ENCODE results near the gene POMT1.
A peak's percentile ranks its signal among the peaks of the same experiment; 100 is the strongest.
"Not testable (repeated sequence)": the region's sequence is repeated elsewhere in the genome, so short reads cannot be mapped to it uniquely, and the experiment has no call there.

Gene POMT1

DNA sequence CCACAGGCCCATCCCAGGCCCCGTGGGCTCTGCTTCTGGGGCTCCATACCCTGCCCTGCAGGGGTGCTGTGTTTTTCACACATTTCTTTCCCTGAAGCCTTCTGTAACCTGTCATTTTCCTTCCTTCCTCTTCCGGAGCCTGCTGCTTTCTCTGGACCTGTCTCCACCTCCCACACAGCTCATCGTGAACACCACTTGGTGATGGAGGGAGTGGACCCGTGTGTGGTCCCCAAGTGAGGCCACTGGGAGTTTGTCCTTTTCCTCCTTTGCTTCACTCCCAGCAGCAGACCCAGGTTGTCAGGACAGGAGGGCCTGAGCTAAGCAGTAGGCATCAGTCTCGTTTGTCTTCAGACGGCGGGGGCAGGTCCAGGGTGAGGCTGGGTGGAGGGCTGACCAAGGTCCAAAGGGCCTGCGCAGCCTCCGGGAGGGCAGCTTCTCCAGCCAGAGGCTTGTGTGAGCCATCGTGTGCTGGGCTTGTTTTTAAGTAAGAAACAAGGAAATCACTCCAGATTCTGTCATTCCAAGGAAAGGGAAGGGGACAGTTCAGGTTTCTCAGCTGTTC, 5.8 kb upstream of the POMT1 start:
- DNase-seq (ENCODE audit: low read depth): no peak

DNA sequence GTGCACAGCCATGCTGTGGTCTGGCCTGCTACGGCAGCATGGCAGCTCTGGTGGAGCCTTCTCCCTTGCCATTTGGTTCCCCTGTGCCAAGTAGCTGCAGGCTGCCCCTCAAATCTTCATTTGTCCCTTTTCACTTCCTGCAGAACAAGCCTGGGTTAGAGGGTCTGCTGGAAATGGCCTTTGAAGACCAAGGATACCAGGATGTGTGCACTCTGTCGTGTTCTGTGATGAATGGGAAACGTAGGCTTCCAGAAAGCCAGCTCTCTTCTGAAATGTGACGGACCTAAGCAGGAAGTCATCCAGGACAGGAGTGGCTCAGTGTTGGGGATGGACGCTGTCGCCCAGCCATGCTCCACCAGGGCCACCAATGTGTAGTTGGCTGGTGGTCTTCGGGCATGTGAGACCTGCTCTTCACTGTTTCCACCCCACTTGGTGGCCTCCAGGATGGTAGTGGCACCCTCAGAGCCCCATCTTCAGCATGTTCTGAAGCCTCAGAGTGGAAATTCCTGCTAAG, 3.4 kb upstream of the POMT1 start:
- no peak for DNase-seq (ENCODE audit: low read depth)

DNA sequence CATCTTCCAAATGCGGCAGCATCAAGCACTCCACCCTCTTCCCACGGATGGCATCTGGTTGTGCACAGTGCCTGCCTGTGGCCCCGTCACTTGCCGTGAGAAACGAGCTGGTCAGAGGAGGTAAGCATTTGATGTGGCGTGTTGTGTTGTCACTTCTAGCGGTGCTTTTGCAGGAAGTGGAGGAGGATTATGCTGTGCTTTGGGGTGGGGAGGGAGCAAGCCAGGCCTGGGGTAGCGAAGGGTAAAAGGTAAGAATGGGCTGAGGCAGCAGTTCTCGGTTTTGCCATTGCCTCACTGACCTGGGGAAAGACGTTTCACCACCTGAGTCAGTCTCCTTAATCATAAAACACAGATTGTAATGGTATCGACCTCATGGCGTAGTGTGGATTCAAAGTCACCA, 2.3 kb upstream of the POMT1 start:
- peak; percentile 33 for DNase-seq (ENCODE audit: low read depth)

DNA sequence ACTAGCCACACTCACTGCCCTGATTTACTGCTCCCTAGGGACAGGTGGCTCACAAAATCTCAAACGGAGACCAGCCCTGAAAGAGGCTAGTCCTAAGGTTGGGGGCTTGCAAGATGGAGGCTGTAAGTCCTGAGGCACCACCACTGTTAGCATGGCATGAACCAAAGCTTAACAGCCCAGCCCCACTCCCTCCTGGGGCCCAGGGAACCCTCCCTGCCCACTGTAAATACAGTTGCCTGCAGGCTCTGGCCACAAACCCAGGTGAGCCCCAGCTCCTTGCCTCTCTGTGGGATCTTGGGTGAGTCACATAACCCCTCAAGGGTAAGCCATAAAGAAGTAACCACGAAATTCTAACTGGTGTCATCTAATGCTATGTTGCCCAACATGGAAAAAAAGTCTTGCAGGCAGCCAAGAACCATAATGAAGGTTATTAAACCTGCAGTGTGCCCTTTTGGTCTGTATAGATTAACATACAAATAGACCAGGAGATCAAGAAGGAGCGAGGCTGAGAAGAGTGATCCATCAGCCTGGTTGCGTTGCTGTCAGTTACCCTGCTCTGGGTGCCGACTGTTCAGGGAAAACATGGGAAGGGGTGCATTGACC, 1.7 kb upstream of the POMT1 start:
- peak; percentile 20 for DNase-seq (ENCODE audit: low read depth)

DNA sequence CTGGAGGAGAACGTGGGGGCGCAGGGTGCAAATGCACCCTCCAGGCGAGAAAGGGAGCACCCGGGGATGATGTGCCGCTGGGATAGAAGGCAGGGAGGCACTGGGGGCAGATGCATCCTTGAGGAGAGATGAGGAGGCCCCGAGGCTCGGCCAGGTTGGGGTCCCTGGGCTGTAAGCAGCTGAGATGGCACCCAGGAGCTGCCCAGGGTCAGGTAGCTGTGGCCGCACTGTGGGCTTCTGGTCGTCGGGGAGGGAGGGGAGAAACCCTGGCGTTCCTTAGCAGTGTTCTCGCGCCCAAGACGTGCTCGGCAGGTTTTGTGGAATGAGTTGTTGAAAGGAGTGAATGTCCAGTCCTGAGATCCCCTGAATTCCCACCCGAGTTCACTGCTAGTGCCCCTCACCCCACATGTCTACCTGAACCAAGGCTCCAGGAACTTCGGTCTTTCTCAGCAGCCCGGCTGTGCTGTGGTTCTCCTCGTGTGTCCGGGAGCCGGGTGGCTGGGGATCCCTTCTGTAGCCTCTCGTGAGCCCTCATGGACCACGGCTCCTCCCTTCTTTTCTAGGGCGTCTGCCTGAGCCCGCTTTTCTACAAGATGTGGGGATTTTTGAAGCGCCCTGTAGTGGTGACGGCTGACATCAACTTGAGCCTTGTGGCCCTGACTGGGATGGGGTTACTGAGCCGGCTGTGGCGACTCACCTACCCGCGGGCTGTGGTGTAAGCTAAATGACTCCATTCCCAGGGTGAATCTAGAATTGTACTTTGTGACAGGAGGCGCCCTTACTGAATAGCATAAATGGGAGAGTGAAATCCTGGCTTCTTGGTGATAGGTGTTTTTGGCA, 1.1 kb downstream of the POMT1 start:
- DNase-seq (ENCODE audit: low read depth): peak; percentile 40

DNA sequence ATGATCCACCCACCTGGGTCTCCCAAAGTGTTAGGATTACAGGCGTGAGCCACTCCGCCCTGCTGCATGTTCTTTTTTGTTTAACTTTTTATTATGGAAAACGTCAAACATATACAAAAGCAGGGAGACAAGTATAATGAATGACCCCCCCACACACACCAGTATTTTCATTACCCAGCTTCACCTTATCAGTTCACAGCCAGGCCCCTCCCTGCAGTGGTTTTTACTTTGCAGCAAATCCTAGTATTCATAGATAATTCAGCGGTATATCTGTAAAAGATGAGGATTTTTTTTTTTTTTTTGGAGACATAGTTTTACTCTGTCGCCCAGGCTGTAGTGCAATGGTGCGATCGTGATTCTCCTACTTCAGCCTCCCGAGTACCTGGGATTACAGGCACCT, 2.3 kb downstream of the POMT1 start:
- no peak for DNase-seq (ENCODE audit: low read depth)

DNA sequence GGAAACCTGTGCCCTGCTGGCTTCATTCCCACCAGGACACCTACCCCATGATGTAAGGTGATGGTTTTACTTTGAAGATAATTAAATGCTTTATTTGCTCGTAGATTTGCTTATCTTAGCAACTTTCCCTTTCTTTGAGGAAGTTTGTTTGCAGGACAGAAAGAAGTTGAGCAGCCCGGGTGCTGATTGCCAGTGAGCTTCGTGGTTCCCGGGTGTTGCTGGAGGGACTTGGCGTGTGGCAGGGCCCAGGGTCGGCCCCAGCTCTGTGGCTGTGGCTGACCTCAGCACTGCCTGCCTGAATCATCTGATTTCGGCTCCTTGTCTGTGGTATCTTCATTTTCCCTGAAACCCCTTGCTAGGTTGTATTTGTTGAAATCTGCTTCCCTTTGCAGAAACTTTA, 8.7 kb downstream of the POMT1 start:
- no peak for DNase-seq (ENCODE audit: low read depth)

DNA sequence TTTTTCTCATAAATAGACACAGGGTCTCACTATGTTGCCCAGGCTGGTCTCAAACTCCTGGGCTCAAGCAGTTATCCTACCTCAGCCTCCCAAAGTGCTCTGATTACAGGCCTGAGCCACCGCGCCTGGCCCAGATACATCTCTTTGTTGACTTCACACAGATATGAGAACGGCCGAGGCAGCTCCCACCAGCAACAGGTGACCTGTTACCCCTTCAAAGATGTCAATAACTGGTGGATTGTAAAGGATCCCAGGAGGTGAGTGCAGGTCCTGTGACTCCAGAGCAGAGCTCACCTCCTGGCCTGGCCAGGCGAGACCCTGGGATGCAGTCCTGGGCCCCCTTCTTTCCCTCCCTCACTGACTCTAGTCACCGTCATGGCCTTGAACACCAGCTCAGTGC, 9.2 kb downstream of the POMT1 start:
- DNase-seq (ENCODE audit: low read depth): no peak

DNA sequence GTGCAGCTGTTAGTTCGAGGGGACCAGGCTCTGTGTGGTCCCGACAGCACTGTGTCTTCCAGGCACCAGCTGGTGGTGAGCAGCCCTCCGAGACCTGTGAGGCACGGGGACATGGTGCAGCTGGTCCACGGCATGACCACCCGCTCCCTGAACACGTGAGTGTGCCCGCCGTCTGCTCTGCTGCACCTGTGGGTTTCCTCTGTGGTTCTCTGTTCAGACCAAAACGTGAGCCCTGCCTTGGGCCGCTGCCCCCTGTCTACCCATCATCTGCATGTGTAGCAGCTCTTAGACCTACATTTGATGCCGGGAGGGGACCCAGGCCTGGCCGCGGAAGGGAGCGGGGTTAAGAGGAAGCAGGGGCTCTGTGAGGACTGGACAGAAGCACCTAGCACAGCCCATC, 10.5 kb downstream of the POMT1 start:
- DNase-seq (ENCODE audit: low read depth): no peak

DNA sequence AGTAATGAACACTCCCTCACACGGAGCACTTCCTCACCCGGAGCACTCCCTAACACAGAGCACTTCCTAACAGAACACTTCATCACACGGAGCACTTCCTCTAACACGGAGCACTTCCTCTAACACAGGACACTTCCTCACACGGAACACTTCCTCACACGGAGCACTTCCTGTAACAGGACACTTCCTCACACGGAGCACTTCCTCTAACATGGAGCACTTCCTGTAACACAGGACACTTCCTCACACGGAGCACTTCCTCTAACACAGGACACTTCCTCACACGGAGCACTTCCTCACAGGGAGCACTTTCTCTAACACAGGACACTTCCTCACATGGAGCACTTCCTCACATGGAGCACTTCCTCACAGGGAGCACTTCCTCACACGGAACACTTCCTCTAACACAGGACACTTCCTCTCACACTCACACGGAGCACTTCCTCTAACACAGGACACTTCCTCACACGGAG, 12.9 kb downstream of the POMT1 start:
- DNase-seq (ENCODE audit: low read depth): not testable (repeated sequence)

DNA sequence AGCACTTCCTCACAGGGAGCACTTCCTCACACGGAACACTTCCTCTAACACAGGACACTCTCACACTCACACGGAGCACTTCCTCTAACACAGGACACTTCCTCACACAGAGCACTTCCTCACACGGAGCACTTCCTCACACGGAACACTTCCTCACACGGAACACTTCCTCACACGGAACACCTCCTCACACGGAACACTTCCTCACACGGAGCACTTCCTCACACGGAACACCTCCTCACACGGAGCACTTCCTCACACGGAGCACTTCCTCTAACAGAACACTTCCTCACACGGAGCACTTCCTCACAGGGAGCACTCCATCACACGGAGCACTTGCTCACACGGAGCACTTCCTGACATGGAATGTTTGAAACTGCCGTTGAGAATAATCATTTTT, 13.4 kb downstream of the POMT1 start:
- no peak for DNase-seq (ENCODE audit: low read depth)

DNA sequence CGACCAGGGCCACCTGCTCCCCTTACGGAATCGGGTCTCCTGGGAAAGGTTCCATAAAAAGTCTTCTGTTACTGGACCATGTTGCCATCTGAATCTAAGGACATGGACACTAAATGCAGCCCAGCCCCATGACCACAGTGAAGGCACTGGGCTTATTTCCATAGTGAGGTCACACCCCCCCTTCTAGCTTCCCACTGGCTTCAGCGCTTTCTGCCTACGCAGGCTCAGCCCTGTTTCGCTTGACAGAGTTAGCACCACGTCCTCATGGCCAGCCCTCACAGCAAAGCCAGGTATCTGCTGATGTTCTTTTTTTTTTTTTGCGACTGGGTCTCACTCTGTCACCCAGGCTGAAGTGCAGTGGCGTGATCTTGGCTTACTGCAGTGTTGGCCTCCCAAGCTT, 14.2 kb downstream of the POMT1 start:
- DNase-seq (ENCODE audit: low read depth): no peak

DNA sequence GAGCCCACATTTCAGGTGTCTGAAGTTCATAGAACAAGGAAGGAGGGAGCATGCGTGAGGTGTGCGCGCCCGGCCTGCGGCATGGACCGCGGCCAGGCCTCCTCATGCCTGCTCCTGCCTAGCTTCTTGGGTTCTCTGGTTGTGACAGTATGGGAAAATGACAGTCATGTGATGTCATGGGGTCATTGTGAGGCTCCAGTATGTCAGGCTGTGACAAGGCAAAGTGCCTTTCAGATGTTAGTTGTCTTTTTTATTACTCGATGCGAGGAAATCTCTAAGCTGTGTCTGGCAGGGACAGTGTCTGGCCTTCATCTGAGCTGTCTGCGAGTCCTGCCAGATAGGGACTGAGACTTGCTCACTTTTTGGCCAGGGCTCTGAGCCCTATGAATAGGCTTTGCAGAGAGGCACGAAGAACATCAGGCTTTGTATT, 15.1 kb downstream of the POMT1 start:
- DNase-seq (ENCODE audit: low read depth): no peak

DNA sequence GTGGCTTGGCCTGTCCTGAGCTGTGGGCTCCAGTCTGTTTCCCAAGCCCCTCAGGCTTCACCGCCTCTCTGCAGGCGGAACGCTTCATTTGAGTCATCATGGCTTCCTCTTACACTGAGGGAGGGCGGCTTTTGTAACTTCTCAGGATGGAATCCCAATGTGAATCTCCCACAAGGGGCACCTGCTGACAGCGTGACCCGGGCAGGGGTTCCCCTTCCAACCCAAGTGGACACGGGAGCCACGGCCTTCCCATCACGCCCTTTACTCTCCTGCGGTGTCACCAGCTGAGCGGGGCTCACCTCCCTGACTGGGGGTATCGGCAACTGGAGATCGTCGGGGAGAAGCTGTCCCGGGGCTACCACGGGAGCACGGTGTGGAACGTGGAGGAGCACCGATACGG, 15.8 kb downstream of the POMT1 start:
- no peak for DNase-seq (ENCODE audit: low read depth)

DNA sequence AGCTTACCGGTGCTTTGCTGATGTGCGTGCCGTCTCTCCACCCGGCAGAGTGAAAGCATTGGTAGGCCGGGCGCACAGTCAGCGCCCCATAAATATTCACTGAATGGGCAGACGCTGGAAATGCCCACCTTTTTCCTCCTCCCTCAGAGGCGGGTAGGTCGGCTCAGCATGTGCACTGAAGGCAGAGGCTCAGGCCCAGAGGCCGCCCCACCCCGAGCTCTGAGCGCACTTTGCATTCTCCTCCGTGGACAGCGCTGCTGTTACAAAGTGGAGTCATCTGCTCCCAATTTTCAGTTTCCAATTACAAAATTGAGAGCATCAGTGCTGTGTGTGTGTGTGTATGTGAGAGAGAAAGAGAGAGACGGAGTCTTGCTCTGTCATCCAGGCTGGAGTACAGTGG, 17.8 kb downstream of the POMT1 start:
- no peak for DNase-seq (ENCODE audit: low read depth)

DNA sequence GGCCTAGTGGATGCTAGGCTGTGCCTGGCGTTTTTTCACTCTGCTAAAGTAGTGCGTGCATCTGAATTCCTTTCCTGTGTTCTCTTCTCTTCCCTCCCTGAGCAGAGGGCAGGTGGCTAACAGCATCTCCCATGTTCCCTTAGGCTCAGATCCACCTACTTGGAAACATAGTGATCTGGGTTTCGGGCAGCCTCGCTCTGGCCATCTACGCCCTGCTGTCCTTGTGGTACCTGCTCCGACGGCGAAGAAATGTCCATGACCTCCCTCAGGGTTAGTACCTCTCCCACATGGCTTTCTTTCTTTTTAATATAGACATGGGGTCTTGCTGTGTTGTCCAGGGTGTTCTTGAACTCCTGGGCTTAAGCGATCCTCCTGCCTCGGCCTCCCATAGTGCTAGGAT, 18.5 kb downstream of the POMT1 start:
- DNase-seq (ENCODE audit: low read depth): no peak

DNA sequence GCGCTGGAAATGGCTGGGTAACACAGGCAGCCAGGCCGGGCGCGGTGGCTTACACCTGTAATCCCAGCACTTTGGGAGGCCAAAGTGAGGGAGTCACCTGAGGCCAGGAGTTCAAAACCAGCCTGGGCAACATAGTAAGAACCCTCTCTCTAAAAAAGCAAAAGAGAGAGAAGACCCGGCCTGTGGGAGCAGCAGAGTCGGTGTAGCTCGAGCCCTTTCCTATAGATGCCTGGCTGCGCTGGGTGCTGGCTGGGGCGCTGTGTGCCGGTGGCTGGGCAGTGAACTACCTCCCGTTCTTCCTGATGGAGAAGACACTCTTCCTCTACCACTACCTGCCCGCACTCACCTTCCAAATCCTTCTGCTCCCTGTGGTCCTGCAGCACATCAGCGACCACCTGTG, 19.1 kb downstream of the POMT1 start:
- no peak for DNase-seq (ENCODE audit: low read depth)

DNA sequence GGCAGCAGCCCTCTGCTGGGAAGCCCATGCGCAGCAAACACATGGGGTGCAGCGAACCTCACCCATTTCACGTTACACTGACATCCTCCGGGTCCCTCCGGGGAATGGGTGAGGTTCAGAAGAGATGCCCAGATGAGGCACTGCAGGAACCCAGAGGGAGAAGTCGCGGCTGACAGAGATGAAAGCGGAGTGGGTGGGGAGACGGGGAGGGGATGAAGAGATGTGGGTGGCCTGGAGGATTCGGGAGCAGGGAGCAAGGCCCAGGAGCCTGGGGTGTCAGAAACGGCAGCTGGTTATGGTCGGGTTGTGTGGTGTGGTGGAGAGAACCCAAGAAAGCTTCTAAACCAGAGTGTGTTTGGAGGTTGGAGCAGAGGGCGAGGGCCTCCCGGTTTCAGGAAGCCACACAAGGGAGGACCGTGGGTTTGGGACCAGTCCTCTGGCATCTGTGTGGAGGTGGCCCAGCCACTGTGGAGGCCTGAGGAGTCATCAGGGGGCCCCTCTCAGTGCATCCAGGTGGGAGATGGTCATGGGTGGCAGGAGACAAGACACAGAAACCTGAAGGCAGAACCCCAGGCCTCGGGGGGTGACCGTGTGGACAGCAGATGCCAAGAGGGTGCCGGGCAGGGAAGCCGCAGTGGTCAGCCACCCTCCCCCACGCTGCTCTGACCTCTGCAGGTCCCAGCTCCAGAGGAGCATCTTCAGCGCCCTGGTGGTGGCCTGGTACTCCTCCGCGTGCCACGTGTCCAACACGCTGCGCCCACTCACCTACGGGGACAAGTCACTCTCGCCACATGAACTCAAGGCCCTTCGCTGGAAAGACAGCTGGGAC, 19.8 kb downstream of the POMT1 start:
- DNase-seq (ENCODE audit: low read depth): no peak

DNA sequence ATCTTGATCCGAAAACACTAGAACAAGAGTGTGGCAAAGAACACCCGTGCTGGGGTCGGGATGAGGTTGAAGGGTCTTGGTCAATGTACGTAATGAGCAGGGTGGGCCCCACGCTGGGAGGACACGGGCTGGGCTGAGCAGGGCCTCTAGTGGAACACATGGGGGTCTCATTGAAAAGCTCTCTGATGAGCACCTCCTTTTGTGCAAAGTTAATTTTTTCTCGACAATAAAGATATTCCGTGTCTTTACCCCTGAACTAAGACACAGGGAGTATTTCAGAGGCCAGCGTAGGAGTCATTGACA, 20.3 kb downstream of the POMT1 start:
- DNase-seq (ENCODE audit: low read depth): no peak

DNA sequence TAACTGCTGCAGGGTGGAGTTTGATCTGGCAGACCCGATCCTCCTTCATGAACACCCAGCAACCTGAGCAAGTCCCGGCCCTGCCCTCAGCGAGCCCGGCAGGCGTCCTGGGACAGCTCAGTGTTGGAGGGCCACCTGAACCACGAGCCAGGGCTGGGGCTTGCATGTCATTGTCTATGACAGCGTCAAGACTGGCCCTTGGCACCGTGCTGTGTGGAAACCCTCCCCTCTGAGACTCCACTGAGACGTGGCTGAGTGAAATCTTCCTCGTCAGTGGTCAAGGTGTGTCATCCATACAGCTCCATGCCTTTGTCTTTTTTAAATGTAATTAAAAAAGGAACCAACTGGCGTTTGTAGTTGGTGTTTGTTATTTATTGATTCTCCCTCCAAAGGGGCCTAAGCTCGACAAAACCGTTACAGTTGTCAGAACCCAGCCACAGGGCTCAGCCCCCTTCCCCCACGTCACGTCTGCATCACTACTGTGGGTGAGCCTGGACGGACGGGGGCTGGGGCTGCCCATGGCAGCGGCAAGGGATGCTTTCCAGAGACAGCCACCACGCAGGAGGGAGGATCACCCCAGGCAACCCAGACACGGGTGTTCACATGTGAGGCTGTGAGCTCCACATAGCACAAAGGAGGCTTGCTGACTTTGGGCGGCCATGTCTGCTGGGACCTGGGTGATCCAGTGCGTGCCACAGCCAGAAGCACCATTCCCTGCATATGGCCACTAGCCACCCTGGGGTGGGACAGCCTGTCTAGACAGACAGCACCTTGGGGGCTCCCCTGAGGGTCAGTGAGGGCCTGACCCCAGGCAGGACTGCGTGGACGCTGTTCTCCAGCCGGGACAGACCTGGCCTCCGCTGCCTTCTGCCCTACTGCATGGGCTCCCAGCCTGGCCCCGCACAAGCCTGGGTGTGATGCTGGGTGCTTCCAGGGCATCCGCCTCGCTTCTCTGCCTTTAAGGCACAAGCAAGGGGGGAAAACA, 21.0 kb downstream of the POMT1 start:
- no peak for DNase-seq (ENCODE audit: low read depth)

DNA sequence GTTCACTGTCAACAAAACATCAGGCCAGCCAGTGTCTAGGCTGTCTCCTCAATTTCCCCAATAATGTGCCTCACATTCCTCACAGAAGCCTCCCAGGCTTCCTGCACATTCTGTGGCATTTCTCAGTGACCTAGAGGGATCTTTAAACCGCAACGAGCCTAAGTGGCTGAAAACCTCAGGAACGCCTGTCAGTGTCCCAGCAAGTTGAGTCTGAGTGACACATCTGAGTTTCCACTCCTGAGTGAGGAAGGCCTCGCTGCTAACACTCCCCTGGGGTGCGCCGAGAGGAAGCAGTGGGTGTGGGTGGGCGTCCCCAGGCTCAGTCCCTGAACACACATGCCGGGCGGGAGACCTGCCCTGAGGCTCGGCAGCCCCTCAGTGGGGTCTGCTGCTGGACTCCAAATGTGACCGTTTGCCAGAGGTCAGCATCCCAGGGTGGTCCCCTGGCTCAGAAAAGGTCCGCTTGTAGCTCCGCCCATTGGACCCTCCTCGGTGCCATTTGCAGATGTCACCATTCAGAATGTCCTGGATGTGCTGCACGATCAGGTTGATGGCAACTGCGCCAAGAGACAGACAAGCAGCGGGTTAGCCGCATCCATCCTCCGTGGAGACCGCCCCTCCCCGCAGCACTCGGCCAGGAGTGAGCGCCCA, 22.1 kb downstream of the POMT1 start:
- DNase-seq (ENCODE audit: low read depth): no peak
